Limb (tissue), 2 donors: Measurements from ENCODE around the gene SLCO2A1.

Experiments
- DNase-seq, 2 donors: peaks; one replicate each; pipeline ENCODE4 v3.0.0-alpha.2; 2016; ENCODE audit errors: extremely low spot score in 2 of 2

Gene SLCO2A1

GRCh38 chr3:133983576-133984560 is 45.9 kb downstream of the SLCO2A1 start:
- DNase-seq: no peak

- no peak for DNase-seq
Observed at GRCh38 chr3:133983126-133983525, 46.6 kb downstream of the SLCO2A1 start.

- DNase-seq: no peak
Observed at GRCh38 chr3:133980550-133980949, 49.2 kb downstream of the SLCO2A1 start.

GRCh38 chr3:133980035-133980434 is 49.7 kb downstream of the SLCO2A1 start:
- no peak for DNase-seq

- DNase-seq: no peak
Observed at GRCh38 chr3:133979553-133979952, 50.2 kb downstream of the SLCO2A1 start.

- no peak for DNase-seq
Observed at GRCh38 chr3:133977568-133977967, 52.2 kb downstream of the SLCO2A1 start.

- no peak for DNase-seq
Observed at GRCh38 chr3:133973249-133973980, 56.3 kb downstream of the SLCO2A1 start.

GRCh38 chr3:133972156-133972555 is 57.6 kb downstream of the SLCO2A1 start:
- no peak for DNase-seq

GRCh38 chr3:133970916-133971315 is 58.8 kb downstream of the SLCO2A1 start:
- no peak for DNase-seq

- no peak for DNase-seq
Observed at GRCh38 chr3:133970339-133970738, 59.4 kb downstream of the SLCO2A1 start.

GRCh38 chr3:133967992-133968892 is 61.5 kb downstream of the SLCO2A1 start:
- no peak for DNase-seq

GRCh38 chr3:133966954-133967353 is 62.8 kb downstream of the SLCO2A1 start:
- DNase-seq: no peak

GRCh38 chr3:133965906-133966305 is 63.8 kb downstream of the SLCO2A1 start:
- DNase-seq: no peak

- no peak for DNase-seq
Observed at GRCh38 chr3:133965013-133965570, 64.6 kb downstream of the SLCO2A1 start.

- DNase-seq: no peak
Observed at GRCh38 chr3:133964547-133964946, 65.2 kb downstream of the SLCO2A1 start.

- DNase-seq: no peak
Observed at GRCh38 chr3:133963657-133964396, 65.9 kb downstream of the SLCO2A1 start.

- no peak for DNase-seq
Observed at GRCh38 chr3:133962849-133963248, 66.9 kb downstream of the SLCO2A1 start.

- no peak for DNase-seq
Observed at GRCh38 chr3:133958071-133958805, 71.5 kb downstream of the SLCO2A1 start.

- no peak for DNase-seq
Observed at GRCh38 chr3:133956982-133957381, 72.7 kb downstream of the SLCO2A1 start.

- no peak for DNase-seq
Observed at GRCh38 chr3:133956353-133956752, 73.4 kb downstream of the SLCO2A1 start.
